GM19467 (cell line): ENCODE measurements around the gene BBS1.
"Not testable (repeated sequence)": the region's sequence is repeated elsewhere in the genome, so short reads cannot be mapped to it uniquely, and the experiment has no call there.

Experiments
- ATAC-seq: cut with Tn5 transposase; IDR thresholded peaks from one replicate; pipeline ENCODE4 v1.9.1; 2021; ENCODE audit warnings: mild to moderate bottlenecking, moderate library complexity; ENCODE audit not compliant: unreplicated experiment

Gene BBS1

DNA sequence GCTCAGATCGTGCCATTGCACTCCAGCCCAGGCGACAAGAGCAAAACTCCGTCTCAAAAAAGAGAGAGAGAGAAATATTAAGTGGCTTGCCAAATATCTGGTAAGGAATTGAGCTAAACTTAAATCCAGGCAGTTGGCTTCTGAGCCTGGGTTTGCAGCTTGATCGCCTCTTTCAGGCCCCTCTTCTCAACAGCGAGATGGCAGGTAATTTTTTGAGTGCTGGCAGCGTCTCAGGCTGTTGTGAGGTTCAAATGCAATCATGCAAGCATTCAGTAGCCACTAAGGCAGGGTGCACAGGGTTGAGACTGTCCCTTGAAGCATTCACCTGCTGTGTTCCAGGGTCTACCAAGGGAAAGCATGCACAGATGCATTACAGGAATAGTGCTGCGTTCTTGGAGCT lies 58.6 kb downstream of the BBS1 start:
- no peak for ATAC-seq

DNA sequence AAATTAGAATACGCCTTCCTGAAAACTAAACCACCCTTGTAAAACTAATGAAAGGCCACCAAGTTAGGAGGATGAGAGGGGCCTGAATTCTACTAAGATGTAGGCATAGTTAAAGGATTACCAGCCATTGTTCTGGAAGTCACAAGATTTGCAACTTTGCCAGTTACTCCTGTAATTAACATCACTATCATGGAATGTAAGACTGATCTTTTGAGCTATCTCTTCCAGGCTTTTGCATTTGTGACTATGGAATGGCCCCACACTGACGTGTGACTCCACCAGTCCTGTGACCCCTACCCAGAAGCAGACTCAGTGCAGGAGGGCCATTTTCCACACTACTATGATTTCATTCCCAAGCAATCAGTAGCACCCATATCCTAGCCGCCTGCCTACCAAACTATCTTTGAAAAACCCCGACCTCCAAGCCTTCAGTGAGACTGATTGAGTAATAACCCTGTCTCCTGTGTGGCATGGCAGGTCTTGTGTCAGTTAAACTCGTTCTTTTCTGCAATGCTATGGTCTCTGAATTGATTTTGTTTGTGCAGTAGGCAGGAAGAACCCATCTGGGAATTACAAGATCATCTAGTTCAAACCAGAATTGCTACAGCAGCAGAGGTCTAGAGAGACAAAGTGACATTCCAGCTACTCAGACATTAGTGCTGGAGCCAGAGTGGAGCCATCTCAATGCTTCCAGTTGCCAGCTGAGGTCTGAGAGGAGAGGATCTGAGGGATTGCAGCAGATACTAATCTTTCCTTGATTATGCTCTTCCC lies 59.8 kb downstream of the BBS1 start:
- ATAC-seq, result no peak

- ATAC-seq, result no peak
Observed at GRCh38 chr11:66570850-66571180, 60.4 kb downstream of the BBS1 start.

- no peak for ATAC-seq
Observed at GRCh38 chr11:66579017-66579606, 68.7 kb downstream of the BBS1 start.

DNA sequence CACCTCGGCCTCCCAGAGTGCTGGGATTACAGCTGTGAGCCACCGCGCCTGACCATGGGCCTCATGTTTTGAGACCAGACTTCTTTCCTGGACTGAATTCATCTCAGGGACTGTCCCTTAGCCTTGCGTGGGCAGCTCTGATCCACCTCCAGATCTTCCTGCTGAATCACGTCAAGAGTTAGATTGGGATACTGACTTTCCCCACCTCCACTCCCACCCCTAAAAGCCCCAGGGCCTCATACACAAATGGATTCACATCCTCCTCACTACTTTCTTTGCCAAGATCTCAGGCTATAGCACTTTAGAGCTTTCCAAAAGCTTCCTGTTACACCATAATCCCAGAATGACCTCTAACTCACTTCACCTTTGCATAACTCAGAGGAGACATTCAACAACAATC lies 70.4 kb downstream of the BBS1 start:
- no peak for ATAC-seq

GRCh38 chr11:66581261-66581660 lies 70.8 kb downstream of the BBS1 start:
- no peak for ATAC-seq

DNA sequence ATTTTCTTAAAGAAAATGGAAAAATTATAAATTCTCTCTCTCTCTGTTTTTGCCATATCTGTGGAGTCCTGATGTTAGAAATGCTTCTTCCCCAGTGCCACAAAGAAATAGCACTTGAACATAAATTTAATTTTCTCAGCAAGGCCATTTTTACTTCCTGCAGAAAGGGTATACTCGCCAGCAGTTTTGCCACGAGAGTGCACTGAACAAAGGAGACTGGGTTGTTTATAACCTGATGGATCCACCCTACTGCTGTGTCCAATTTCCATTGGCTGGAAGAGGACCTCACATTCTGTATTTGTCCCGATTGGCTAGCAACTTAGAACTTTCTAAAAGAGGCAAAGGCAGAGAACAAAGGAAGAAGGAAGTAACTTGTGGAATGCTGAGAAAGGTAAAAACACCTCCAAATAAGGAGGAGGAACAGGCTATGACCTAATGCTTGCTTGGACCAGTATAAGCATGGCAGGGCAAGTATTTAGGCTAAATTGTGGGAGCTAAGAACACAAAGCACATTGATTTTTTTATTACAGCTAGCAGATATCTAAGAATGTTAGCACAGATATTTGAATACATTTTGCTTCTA lies 72.2 kb downstream of the BBS1 start:
- not testable (repeated sequence) for ATAC-seq
